ENCODE results near the gene BCL3.
"Not testable (repeated sequence)": the region's sequence is repeated elsewhere in the genome, so short reads cannot be mapped to it uniquely, and the experiment has no call there.

The BCL3 gene

GRCh38 chr19:44759083-44759804, 10.7 kb downstream of the BCL3 start:
- DNase-seq: no peak

GRCh38 chr19:44762038-44762437, 13.5 kb downstream of the BCL3 start:
- no peak for DNase-seq

DNA sequence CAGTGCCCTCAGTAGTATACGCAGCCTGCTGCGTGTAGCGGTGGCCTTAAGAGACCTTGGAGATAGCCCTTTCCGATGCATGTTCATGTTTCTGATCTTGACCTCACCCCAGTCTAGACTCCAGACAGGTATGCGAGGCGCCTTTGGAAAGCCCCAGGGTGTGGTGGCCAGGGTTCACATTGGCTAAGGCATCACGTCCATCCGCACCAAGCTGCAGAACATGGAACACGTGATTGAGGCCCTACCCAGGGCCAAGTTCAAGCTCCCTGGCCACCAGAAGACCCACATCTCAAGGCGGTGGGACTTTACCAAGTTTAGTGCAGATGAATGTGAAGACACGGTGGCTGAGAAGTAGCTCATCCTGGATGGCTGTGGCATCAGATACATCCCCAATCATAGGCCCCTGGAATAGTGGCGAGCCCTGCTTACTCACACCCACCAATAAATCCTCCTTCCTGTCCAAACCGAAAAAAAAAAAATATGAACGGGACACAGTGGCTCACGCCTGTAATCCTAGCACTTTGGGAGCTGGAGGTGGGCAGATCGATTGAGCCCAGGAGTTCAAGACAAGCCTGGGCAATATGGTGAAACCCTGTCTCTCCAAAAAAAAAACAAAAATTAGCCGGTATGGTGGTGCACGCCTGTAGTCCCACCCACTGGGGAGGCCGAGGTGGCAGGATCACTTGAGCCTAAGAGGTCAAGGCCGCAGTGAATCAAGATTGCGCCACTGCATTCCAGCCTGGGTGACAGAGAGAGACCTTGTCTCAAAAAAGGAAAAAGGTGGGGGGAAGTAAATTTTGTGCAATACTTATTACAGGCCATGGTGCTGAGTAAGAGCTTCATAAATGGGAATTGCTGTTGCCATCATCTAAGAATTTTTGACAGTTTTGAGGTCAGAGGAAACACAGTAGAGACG, 16.8 kb downstream of the BCL3 start:
- DNase-seq: no peak

- DNase-seq: no peak
Measured at GRCh38 chr19:44765949-44766335, 17.4 kb downstream of the BCL3 start.

DNA sequence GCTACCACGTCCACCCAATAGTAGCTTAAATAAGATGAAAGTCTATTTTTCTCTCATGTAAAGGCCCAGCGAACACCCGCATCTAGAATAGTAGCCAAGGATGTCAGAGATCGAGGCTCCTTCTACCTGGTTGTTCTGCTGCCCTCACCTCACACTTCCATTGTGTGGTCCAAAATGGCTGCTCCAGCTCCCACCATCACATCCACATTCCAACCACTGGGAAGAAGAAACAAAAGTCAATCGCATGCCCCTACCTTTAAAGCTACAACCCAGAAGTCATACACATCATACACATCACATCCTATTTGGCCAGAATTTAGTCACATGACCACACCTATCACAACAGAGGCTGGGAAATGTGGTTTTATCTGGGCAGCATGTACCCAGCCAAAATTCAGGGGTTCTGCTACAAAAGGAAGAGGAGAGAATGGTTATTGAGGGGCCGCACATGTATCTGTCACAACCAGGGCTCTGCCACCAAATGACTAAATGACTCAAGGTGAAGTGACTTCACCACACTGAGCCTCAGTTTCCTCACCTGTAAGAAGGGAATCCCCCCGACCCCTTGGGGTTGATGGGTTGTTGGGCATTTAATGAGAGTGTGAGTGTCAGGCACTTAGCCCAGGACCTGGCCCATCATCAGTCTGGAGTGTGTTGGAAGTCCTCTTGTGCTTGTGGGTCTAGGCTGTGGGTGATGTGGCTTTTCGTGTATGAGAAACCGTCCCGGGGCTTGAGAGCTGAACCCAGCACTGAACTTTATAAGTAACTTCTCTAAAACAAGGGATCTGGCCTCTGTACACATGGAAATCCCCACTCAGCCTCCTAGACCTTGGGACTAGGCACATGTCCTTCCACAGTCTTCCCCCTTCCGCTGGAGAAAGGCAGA, 19.0 kb downstream of the BCL3 start:
- no peak for DNase-seq

- DNase-seq: peak; percentile 35
Measured at GRCh38 chr19:44770550-44771257, 22.2 kb downstream of the BCL3 start.

DNA sequence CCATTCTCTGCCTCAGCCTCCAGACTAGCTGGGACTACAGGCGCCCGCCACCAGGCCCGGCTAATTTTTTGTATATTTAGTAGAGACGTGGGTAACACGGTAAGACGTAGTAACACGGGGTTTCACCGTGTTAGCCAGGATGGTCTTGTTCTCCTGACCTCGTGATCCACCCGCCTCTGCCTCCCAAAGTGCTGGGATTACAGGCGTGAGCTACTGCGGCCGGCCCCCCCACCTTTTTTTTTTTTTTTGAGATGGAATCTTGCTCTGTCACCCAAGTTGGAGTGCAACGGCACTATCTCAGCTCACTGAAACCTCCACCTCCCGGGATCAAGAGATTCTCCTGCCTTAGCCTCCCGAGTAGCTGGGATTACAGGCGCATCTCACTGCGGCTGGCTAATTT, 23.6 kb downstream of the BCL3 start:
- DNase-seq: not testable (repeated sequence)

- DNase-seq: no peak
Measured at GRCh38 chr19:44772959-44773358, 24.5 kb downstream of the BCL3 start.

- no peak for DNase-seq
Measured at GRCh38 chr19:44775676-44776240, 27.2 kb downstream of the BCL3 start.

DNA sequence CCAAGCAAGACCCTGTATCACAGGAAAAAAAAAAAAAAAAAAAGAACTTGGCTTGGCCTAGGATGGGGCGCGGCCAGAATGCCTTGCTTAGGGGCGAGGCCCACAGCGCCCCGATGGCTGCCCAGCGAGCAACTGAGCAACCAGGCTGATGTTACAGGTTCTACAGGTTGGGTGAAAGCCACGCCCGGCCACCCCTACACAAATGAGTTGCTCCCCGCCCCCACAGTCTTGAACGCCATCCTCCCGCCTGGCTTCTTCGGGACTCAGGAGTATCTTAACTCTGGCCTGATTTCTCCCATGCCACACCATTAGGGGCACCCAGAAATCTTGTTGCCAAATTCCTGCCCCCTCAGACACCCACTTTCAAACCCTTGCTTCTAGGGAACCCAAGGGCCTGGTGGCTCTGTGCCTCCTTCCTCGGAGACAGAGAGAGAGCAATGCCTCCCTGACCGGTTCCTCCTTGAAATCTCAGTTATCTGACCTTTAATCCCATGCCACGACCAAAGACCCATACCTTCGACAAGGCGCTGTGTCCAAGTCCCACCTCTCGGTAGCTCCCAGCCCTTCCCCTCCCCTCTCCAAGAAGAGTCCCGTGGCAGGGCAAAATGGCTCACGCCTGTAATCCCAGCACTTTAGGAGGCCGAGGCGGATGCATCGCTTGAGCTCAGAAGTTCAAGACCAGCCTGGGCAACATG, 28.0 kb downstream of the BCL3 start:
- no peak for DNase-seq

DNA sequence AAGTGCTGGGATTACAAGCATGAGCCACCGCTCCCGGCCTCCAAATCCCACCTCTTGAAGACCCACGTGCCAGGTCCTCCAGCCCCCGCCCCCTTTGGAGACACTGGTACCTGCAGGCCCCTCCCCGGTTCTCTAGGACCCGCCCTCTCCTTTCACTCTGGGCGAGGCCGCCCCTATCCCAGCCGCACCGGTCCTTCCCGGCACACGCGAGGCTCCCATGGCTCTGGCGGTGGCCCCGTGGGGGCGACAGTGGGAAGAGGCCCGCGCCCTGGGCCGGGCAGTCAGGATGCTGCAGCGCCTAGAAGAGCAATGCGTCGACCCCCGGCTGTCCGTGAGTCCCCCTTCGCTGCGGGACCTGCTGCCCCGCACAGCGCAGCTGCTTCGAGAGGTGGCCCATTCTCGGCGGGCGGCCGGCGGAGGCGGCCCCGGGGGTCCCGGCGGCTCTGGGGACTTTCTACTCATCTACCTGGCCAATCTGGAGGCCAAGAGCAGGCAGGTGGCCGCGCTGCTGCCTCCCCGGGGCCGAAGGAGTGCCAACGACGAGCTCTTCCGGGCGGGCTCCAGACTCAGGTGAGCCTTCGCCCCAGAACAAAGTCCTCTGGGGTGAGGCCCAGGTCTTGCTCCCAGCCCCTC, 29.3 kb downstream of the BCL3 start, which contains the start of gene CBLC:
Gene CBLC, plus strand, starts transcription at position 176 of the 633 bp plus-strand sequence. Its CDS starts 42 bp downstream, at position 218.
- no peak for DNase-seq

GRCh38 chr19:44779150-44779549, 30.6 kb downstream of the BCL3 start:
- no peak for DNase-seq

GRCh38 chr19:44781694-44782093, 33.2 kb downstream of the BCL3 start:
- DNase-seq: not testable (repeated sequence)

DNA sequence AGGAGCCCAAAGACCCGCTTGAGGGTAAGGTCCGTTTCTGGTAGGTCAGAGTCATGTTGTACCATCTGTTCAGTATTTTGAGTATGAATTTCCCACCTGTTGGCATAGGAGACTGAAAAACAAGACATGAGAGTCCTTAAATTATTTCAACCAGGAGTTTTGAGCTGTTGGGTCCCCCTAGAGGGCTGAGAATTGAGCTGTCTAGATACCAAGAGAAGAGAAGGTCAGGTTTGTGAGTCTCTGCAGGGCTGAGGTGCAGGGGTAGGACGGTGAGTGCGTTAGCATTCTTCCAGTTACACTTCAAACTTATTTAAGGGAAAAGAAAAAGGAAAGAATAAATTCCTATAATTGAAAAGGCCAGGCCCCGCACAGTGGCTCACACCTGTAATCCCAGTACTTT, 34.2 kb downstream of the BCL3 start:
- no peak for DNase-seq

DNA sequence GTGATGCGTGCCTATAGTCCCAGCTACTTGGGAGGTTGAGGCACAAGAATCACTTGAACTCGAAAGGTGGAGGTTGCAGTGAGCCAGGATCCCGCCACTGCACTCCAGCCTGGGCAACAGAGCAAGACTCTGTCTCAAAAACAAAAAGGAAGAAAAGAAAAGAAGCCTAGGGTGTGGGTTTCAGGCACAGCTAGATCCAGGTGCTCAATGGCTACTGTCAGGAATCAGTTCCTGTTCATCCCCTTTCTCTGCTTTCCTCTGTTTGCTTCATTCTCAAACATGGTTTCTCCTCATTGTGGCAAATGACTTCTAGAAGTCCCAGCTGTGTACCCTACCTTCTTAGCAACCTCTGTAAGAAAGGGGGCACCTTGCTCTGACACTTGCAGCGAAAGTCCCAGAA, 35.0 kb downstream of the BCL3 start:
- DNase-seq: no peak

DNA sequence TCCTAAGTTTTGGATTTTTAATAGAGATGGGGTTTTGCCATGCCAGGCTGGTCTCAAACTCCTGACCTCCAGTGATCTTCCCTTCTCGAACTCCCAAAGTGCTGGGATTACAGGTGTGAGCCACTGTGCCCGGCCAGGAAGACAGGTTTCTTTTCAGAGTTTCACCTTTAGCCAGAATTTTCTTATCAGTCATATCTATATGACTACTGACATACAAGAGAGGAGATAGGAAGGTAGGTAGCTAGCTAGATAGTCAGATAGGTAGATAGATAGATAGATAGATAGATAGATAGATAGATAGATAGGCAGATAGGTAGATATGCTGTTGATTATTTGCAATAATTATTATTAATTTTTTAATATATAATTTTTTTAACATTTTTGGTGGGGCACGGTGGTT, 36.8 kb downstream of the BCL3 start:
- no peak for DNase-seq

DNA sequence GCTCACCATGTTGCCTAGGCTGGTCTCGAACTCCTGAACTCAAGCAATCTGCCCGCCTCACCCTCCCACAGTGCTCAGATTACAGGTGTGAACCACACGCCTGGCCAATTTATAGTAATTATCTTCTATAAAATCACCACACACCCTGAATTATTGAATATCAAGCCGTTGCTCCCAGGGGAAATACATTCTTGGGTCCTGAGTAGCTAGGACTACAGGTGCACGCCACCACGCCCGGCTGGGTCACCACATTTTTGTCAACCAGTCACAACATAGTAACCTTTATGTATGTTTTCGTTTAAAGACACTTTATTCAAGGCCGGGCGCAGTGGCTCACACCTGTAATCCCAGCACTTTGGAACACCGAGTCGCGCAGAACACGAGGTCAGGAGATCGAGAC, 37.5 kb downstream of the BCL3 start:
- no peak for DNase-seq

DNA sequence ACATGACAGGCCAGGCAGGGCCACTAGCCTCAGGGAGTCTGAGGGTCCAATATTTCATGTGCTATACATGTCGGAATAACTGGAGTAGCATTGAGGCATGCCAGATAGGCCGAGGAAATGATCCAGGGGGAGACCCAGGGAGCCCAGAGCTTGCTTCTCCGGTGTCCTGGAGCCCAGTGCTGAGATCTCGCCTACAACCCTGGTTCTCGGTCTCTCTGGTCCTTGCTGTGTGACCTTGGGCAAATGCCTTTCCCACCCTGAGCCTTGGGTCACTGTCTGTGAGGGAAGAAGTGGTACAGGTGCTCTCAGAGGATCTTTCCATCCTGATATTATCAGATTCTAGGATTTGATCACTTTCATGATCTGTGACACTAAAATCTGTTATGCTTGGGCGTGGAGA, 40.5 kb downstream of the BCL3 start:
- no peak for DNase-seq

DNA sequence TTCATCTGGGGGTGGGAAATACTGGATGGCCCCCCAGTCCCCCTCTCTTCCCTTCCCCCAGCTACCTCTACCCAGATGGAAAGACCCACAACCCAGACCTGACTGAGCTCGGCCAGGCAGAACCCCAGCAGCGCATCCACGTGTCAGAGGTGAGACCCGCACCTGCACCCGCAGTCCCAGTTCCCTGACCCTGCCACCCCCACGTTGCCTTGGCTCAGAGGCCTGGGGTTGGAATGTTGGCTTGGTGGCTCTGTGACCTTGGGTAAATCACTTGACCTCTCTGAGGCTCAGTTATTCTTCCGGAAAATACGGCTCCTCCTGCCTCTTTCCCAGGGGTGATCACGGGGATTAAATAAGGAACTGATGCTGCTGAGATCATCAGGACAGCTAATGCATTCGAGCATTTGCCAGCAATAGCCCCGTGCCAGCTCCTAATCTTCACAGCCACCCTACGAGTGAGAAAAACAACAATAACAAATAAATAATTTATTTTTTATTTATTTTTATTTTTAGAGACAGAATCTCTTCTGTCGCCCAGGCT, 41.5 kb downstream of the BCL3 start:
- DNase-seq: no peak

DNA sequence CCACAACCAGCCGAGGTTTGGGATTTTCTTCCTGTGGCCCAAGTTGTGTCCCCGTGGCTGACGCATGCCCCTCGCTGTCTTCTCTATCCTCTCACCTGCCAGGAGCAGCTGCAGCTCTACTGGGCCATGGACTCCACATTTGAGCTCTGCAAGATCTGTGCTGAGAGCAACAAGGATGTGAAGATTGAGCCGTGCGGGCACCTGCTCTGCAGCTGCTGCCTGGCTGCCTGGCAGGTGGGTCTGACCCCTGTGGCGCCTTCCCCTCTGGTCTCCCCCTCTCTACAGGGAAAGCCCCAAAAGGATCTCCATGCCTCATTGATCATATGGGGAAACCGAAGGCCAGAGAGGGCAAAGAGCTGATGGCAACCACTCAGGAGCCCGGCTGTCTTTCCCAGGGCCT, 43.8 kb downstream of the BCL3 start:
- no peak for DNase-seq

GRCh38 chr19:44794610-44795009, 46.1 kb downstream of the BCL3 start:
- no peak for DNase-seq

Data from NCI-H187 treated with DMSO at 0.1 percent for 48 hours (cell line).